T-helper 1 cell treated with Interleukin-12 subunit alpha and Interleukin-12 subunit beta and Interleukin-4 antibody, amounts not matched to agents 30 μg/mL and 1 μg/mL, for 36 hours (primary cell): ENCODE measurements around the gene SPSB4.

Experiments used
- H3K27ac Mint-ChIP-seq: one replicate; pipeline ENCODE4 v1.8.0; 2021; ENCODE audit warnings: mild to moderate bottlenecking, mixed read lengths
- H3K27me3 Mint-ChIP-seq: one replicate; pipeline ENCODE4 v1.8.0; 2021; ENCODE audit warnings: low read depth, mixed read lengths
- H3K36me3 Mint-ChIP-seq: one replicate; pipeline ENCODE4 v1.8.0; 2021; ENCODE audit warnings: low read depth, mixed read lengths
- H3K4me1 Mint-ChIP-seq: one replicate; pipeline ENCODE4 v1.8.0; 2021; ENCODE audit warnings: low read depth, mixed read lengths
- H3K4me3 Mint-ChIP-seq: one replicate; pipeline ENCODE4 v1.8.0; 2021; ENCODE audit warnings: mild to moderate bottlenecking, moderate library complexity, mixed read lengths
- H3K9me3 Mint-ChIP-seq: one replicate; pipeline ENCODE4 v1.8.0; 2021; ENCODE audit warnings: mixed read lengths

Gene SPSB4

DNA sequence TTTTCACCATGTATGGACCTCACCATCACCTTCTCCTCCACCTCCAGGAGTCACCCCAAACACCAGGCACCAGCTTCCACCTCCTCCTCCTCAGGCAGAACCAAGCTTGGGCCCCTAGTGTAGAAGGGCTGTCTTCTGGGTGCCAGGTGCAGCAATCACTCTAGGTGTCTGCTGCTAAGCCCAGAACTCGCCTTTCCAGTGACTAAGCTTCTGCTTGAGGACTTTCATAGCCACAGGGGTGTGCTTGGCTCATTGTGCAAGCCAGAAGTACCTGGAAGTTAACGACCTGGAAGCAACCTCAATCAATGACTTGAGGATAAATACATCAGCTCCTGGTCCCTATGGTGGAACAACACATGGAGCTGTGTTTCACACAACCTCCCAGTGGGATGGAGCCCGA, 130.7 kb downstream of the SPSB4 start:
- H3K4me3 Mint-ChIP-seq, result no peak overlapping the region
- peaks cover 16% of the 10 kb centered on the region for H3K27me3 Mint-ChIP-seq
- no peaks in the 10 kb centered on the region for H3K4me1 Mint-ChIP-seq
- no peaks in the 10 kb centered on the region for H3K36me3 Mint-ChIP-seq
- H3K9me3 Mint-ChIP-seq, result peaks cover 3% of the 10 kb centered on the region
- H3K27ac Mint-ChIP-seq, result no peak overlapping the region

GRCh38 chr3:141183606-141184005, 132.5 kb downstream of the SPSB4 start:
- H3K4me3 Mint-ChIP-seq, result no peak overlapping the region
- peaks cover 3% of the 10 kb centered on the region for H3K9me3 Mint-ChIP-seq
- H3K27me3 Mint-ChIP-seq, result peaks cover 21% of the 10 kb centered on the region
- H3K4me1 Mint-ChIP-seq, result no peaks in the 10 kb centered on the region
- no peaks in the 10 kb centered on the region for H3K36me3 Mint-ChIP-seq
- H3K27ac Mint-ChIP-seq, result no peak overlapping the region

GRCh38 chr3:141184430-141184829, 133.3 kb downstream of the SPSB4 start:
- H3K4me1 Mint-ChIP-seq, result no peaks in the 10 kb centered on the region
- H3K9me3 Mint-ChIP-seq, result peaks cover 1% of the 10 kb centered on the region
- H3K27me3 Mint-ChIP-seq, result peaks cover 20% of the 10 kb centered on the region
- H3K27ac Mint-ChIP-seq, result no peak overlapping the region
- H3K4me3 Mint-ChIP-seq, result no peak overlapping the region
- no peaks in the 10 kb centered on the region for H3K36me3 Mint-ChIP-seq

- Mint-ChIP-seq H3K27ac (no peak overlapping the region), H3K27me3 (peaks cover 17% of the 10 kb centered on the region), H3K9me3 (no peaks in the 10 kb centered on the region), H3K4me3 (no peak overlapping the region), H3K36me3 (no peaks in the 10 kb centered on the region), H3K4me1 (peaks cover 10% of the 10 kb centered on the region)
Observed at GRCh38 chr3:141191097-141191749, 140.1 kb downstream of the SPSB4 start.

DNA sequence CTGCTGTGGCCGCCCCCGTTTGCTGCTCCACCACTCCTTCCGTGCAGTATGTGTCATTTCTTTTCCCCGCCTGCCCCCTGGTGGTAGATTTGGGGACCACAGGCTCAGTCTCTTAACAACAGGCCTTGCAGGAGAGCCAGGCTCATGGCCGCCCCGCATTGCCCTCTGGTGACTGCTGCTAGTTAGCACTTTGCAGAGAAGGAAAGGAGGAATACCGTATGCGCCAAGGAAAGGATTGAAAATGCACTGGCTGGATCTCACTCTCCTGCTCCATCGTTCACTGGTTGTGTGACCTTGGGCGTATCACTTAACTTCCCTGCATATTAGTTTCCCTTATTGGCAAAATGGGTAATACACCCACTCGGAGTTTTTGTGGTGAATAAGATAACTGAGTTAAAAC, 141.2 kb downstream of the SPSB4 start:
- Mint-ChIP-seq H3K36me3 (no peaks in the 10 kb centered on the region), H3K4me3 (no peak overlapping the region)

GRCh38 chr3:141193066-141193830, 142.1 kb downstream of the SPSB4 start:
- no peaks in the 10 kb centered on the region for H3K9me3 Mint-ChIP-seq
- H3K4me3 Mint-ChIP-seq, result no peak overlapping the region
- no peaks in the 10 kb centered on the region for H3K36me3 Mint-ChIP-seq
- peaks cover 32% of the 10 kb centered on the region for H3K27me3 Mint-ChIP-seq
- peaks cover 10% of the 10 kb centered on the region for H3K4me1 Mint-ChIP-seq
- H3K27ac Mint-ChIP-seq, result no peak overlapping the region

More for the DNA sequence above, 141.2 kb downstream of the SPSB4 start:
- no peaks in the 10 kb centered on the region for H3K9me3 Mint-ChIP-seq
- peaks cover 28% of the 10 kb centered on the region for H3K27me3 Mint-ChIP-seq
- no peak overlapping the region for H3K27ac Mint-ChIP-seq
- H3K4me1 Mint-ChIP-seq, result peaks cover 10% of the 10 kb centered on the region
